Measurements from ENCODE around the gene RMC1.
"Not testable (repeated sequence)": the region's sequence is repeated elsewhere in the genome, so short reads cannot be mapped to it uniquely, and the experiment has no call there.

The RMC1 gene

GRCh38 chr18:23534276-23534675, 31.0 kb downstream of the RMC1 start:
- no peak for FAIRE-seq

- no peak for FAIRE-seq
Measured at GRCh38 chr18:23536204-23536603, 32.9 kb downstream of the RMC1 start.

- FAIRE-seq, result no peak
Measured at GRCh38 chr18:23537274-23537673, 34.0 kb downstream of the RMC1 start.

- FAIRE-seq, result no peak
Measured at GRCh38 chr18:23538001-23538400, 34.7 kb downstream of the RMC1 start.

GRCh38 chr18:23538870-23539269, 35.6 kb downstream of the RMC1 start:
- no peak for FAIRE-seq

GRCh38 chr18:23539296-23539695, 36.0 kb downstream of the RMC1 start:
- FAIRE-seq, result no peak

- FAIRE-seq, result no peak
Measured at GRCh38 chr18:23539911-23540525, 36.7 kb downstream of the RMC1 start.

GRCh38 chr18:23540867-23541266, 37.6 kb downstream of the RMC1 start:
- FAIRE-seq, result no peak

- no peak for FAIRE-seq
Measured at GRCh38 chr18:23541349-23542093, 38.2 kb downstream of the RMC1 start.

GRCh38 chr18:23542461-23542860, 39.1 kb downstream of the RMC1 start:
- no peak for FAIRE-seq

- no peak for FAIRE-seq
Measured at GRCh38 chr18:23545247-23545789, 42.0 kb downstream of the RMC1 start.

- FAIRE-seq, result no peak
Measured at GRCh38 chr18:23547306-23547705, 44.0 kb downstream of the RMC1 start.

- FAIRE-seq, result no peak
Measured at GRCh38 chr18:23547846-23548245, 44.5 kb downstream of the RMC1 start.

GRCh38 chr18:23548275-23548674, 45.0 kb downstream of the RMC1 start:
- no peak for FAIRE-seq

GRCh38 chr18:23548719-23549118, 45.4 kb downstream of the RMC1 start:
- FAIRE-seq, result no peak

- FAIRE-seq, result no peak
Measured at GRCh38 chr18:23550898-23551297, 47.6 kb downstream of the RMC1 start.

GRCh38 chr18:23551978-23552377, 48.7 kb downstream of the RMC1 start:
- no peak for FAIRE-seq

- no peak for FAIRE-seq
Measured at GRCh38 chr18:23552505-23552904, 49.2 kb downstream of the RMC1 start.

- no peak for FAIRE-seq
Measured at GRCh38 chr18:23553887-23554286, 50.6 kb downstream of the RMC1 start.

GRCh38 chr18:23556145-23556780, 53.0 kb downstream of the RMC1 start:
- no peak for FAIRE-seq

- FAIRE-seq, result not testable (repeated sequence)
Measured at GRCh38 chr18:23557511-23557910, 54.2 kb downstream of the RMC1 start.

GRCh38 chr18:23560186-23560585, 56.9 kb downstream of the RMC1 start:
- no peak for FAIRE-seq

GRCh38 chr18:23563377-23564043, 60.2 kb downstream of the RMC1 start:
- FAIRE-seq, result no peak

Measured in endometrium (tissue), 2 donors.